Stimulated activated naive B cell treated with anti-CD40 and anti-IgM and Interleukin-4, amounts not matched to agents 10 μg/mL and 1 μg/mL and 100 μg/mL, for 72 hours (primary cell): ENCODE data around the gene TBXT.
A peak's percentile ranks its signal among the peaks of the same experiment; 100 is the strongest.
"Not testable (repeated sequence)": the region's sequence is repeated elsewhere in the genome, so short reads cannot be mapped to it uniquely, and the experiment has no call there.

Experiments
- ATAC-seq, 2 donors: fragments of 150-1000 bp; cut with Tn5 transposase; replicated peaks; 2 replicates each; pipeline ENCODE4 v1.10.0; 2021; ENCODE audit warnings: moderate library complexity in 1 of 2
- DNase-seq: peaks from one replicate; pipeline ENCODE4 v3.0.0; 2021
- H3K27ac Mint-ChIP-seq: one replicate; pipeline ENCODE4 v1.8.0; 2022; ENCODE audit warnings: mild to moderate bottlenecking, mixed read lengths
- H3K27me3 Mint-ChIP-seq, 2 donors: one replicate each; pipeline ENCODE4 v1.8.0; 2022; ENCODE audit warnings: mixed read lengths in 2 of 2
- H3K36me3 Mint-ChIP-seq, 2 donors: one replicate each; pipeline ENCODE4 v1.8.0; 2022; ENCODE audit warnings: mixed read lengths in 2 of 2, mild to moderate bottlenecking in 1 of 2
- H3K4me1 Mint-ChIP-seq, 2 donors: one replicate each; pipeline ENCODE4 v1.8.0; 2022; ENCODE audit warnings: mixed read lengths in 2 of 2, mild to moderate bottlenecking in 1 of 2
- H3K4me3 Mint-ChIP-seq, 2 donors: one replicate each; pipeline ENCODE4 v1.8.0; 2022; ENCODE audit warnings: mild to moderate bottlenecking in 2 of 2, mixed read lengths in 2 of 2, moderate library complexity in 1 of 2
- H3K9me3 Mint-ChIP-seq, 2 donors: one replicate each; pipeline ENCODE4 v1.8.0; 2022; ENCODE audit warnings: mixed read lengths in 2 of 2, mild to moderate bottlenecking in 1 of 2

Gene TBXT

GRCh38 chr6:166165558-166166313, 1.9 kb downstream of the TBXT start:
- H3K27me3 Mint-ChIP-seq: peaks cover 58 to 79% of the 10 kb centered on the region in 2 donors
- DNase-seq (no peak), ATAC-seq (no peak)
- no peak overlapping the region for H3K4me3 Mint-ChIP-seq
- H3K9me3 Mint-ChIP-seq: no peaks in the 10 kb centered on the region
- peaks cover 0 to 5% of the 10 kb centered on the region in 2 donors for H3K36me3 Mint-ChIP-seq
- peaks cover 34 to 68% of the 10 kb centered on the region in 2 donors for H3K4me1 Mint-ChIP-seq
- no peak overlapping the region for H3K27ac Mint-ChIP-seq

- DNase-seq (peak; percentile 79), ATAC-seq (peak; percentile 98)
- Mint-ChIP-seq H3K27me3 (peaks cover 46 to 74% of the 10 kb centered on the region in 2 donors), H3K9me3 (no peaks in the 10 kb centered on the region), H3K4me1 (peaks cover 26 to 67% of the 10 kb centered on the region in 2 donors), H3K27ac (no peak overlapping the region), H3K4me3 (no peak overlapping the region), H3K36me3 (no peaks in the 10 kb centered on the region)
These were observed 4.9 kb downstream of the TBXT start for GRCh38 chr6:166162599-166163342.

GRCh38 chr6:166157930-166158617, 9.6 kb downstream of the TBXT start:
- Mint-ChIP-seq H3K36me3 (no peaks in the 10 kb centered on the region), H3K4me1 (peaks cover 7 to 34% of the 10 kb centered on the region in 2 donors), H3K9me3 (no peaks in the 10 kb centered on the region), H3K4me3 (no peak overlapping the region), H3K27ac (no peak overlapping the region), H3K27me3 (peaks cover 41 to 46% of the 10 kb centered on the region in 2 donors)
- peak in 1 of 2 donors; percentile 45 for ATAC-seq
- no peak for DNase-seq

GRCh38 chr6:166156942-166157341, 10.7 kb downstream of the TBXT start:
- Mint-ChIP-seq H3K9me3 (no peaks in the 10 kb centered on the region), H3K4me3 (no peak overlapping the region), H3K27ac (no peak overlapping the region), H3K4me1 (peaks cover 0 to 22% of the 10 kb centered on the region in 2 donors), H3K36me3 (peaks cover 0 to under 1% of the 10 kb centered on the region in 2 donors), H3K27me3 (peaks cover 37 to 49% of the 10 kb centered on the region in 2 donors)
- DNase-seq (no peak), ATAC-seq (no peak)

- peaks cover 2 to 9% of the 10 kb centered on the region in 2 donors for H3K9me3 Mint-ChIP-seq
- H3K4me1 Mint-ChIP-seq: peaks cover 0 to 14% of the 10 kb centered on the region in 2 donors
- no peak for DNase-seq
- no peak overlapping the region for H3K4me3 Mint-ChIP-seq
- peaks cover 3 to 10% of the 10 kb centered on the region in 2 donors for H3K36me3 Mint-ChIP-seq
- H3K27ac Mint-ChIP-seq: no peak overlapping the region
- peaks cover 36 to 45% of the 10 kb centered on the region in 2 donors for H3K27me3 Mint-ChIP-seq
- ATAC-seq: no peak
These were observed 13.7 kb downstream of the TBXT start for GRCh38 chr6:166153966-166154365.

GRCh38 chr6:166152660-166153059, 15.0 kb downstream of the TBXT start:
- no peak overlapping the region for H3K27ac Mint-ChIP-seq
- peaks cover 40 to 47% of the 10 kb centered on the region in 2 donors for H3K27me3 Mint-ChIP-seq
- no peak for DNase-seq
- H3K4me1 Mint-ChIP-seq: peaks cover 0 to 3% of the 10 kb centered on the region in 2 donors
- no peak overlapping the region for H3K4me3 Mint-ChIP-seq
- peaks cover 2 to 9% of the 10 kb centered on the region in 2 donors for H3K9me3 Mint-ChIP-seq
- ATAC-seq: no peak
- H3K36me3 Mint-ChIP-seq: peaks cover 4 to 10% of the 10 kb centered on the region in 2 donors

GRCh38 chr6:166151798-166152197, 15.9 kb downstream of the TBXT start:
- ATAC-seq (no peak), DNase-seq (no peak)
- Mint-ChIP-seq H3K4me3 (no peak overlapping the region), H3K9me3 (peaks cover 3 to 9% of the 10 kb centered on the region in 2 donors), H3K36me3 (peaks cover 4 to 10% of the 10 kb centered on the region in 2 donors), H3K4me1 (no peaks in the 10 kb centered on the region), H3K27ac (no peak overlapping the region), H3K27me3 (peaks cover 38 to 48% of the 10 kb centered on the region in 2 donors)

- DNase-seq: no peak
- H3K36me3 Mint-ChIP-seq: peaks cover 3 to 4% of the 10 kb centered on the region in 2 donors
- H3K27me3 Mint-ChIP-seq: peaks cover 51 to 72% of the 10 kb centered on the region in 2 donors
- no peak for ATAC-seq
- H3K9me3 Mint-ChIP-seq: peaks cover 4 to 5% of the 10 kb centered on the region in 2 donors
- no peak overlapping the region for H3K4me3 Mint-ChIP-seq
- H3K4me1 Mint-ChIP-seq: no peaks in the 10 kb centered on the region
- H3K27ac Mint-ChIP-seq: no peak overlapping the region
These were observed 21.9 kb downstream of the TBXT start for GRCh38 chr6:166145751-166146150.

GRCh38 chr6:166143011-166143410, 24.6 kb downstream of the TBXT start:
- no peaks in the 10 kb centered on the region for H3K4me1 Mint-ChIP-seq
- H3K36me3 Mint-ChIP-seq: no peaks in the 10 kb centered on the region

GRCh38 chr6:166127624-166128472, 39.8 kb downstream of the TBXT start:
- H3K27me3 Mint-ChIP-seq: peaks cover 59 to 69% of the 10 kb centered on the region in 2 donors
- no peaks in the 10 kb centered on the region for H3K36me3 Mint-ChIP-seq
- DNase-seq (no peak), ATAC-seq (no peak)
- no peaks in the 10 kb centered on the region for H3K4me1 Mint-ChIP-seq
- H3K4me3 Mint-ChIP-seq: no peak overlapping the region
- H3K9me3 Mint-ChIP-seq: no peaks in the 10 kb centered on the region
- H3K27ac Mint-ChIP-seq: no peak overlapping the region

More at GRCh38 chr6:166143011-166143410, 24.6 kb downstream of the TBXT start:
- Mint-ChIP-seq H3K27me3 (peaks cover 41 to 61% of the 10 kb centered on the region in 2 donors), H3K4me3 (no peak overlapping the region), H3K9me3 (peaks cover 0 to 12% of the 10 kb centered on the region in 2 donors), H3K27ac (no peak overlapping the region)
- DNase-seq (no peak), ATAC-seq (no peak)

- H3K4me3 Mint-ChIP-seq, H3K9me3 Mint-ChIP-seq, H3K4me1 Mint-ChIP-seq, H3K27ac Mint-ChIP-seq, DNase-seq, ATAC-seq, H3K36me3 Mint-ChIP-seq: not testable (repeated sequence)
- peaks cover 40 to 59% of the 10 kb centered on the region in 2 donors for H3K27me3 Mint-ChIP-seq
These were observed 44.5 kb downstream of the TBXT start for GRCh38 chr6:166123115-166123514.

- peaks cover 28 to 46% of the 10 kb centered on the region in 2 donors for H3K27me3 Mint-ChIP-seq
- H3K36me3 Mint-ChIP-seq: no peaks in the 10 kb centered on the region
- no peak overlapping the region for H3K27ac Mint-ChIP-seq
- no peak overlapping the region for H3K4me3 Mint-ChIP-seq
- DNase-seq (no peak), ATAC-seq (no peak)
- H3K4me1 Mint-ChIP-seq: no peaks in the 10 kb centered on the region
- no peaks in the 10 kb centered on the region for H3K9me3 Mint-ChIP-seq
These were observed 45.9 kb downstream of the TBXT start for GRCh38 chr6:166121726-166122125.

- H3K4me3 Mint-ChIP-seq: no peak overlapping the region
- H3K9me3 Mint-ChIP-seq: peaks cover 0 to 4% of the 10 kb centered on the region in 2 donors
- no peaks in the 10 kb centered on the region for H3K4me1 Mint-ChIP-seq
- ATAC-seq (no peak), DNase-seq (no peak)
- no peak overlapping the region for H3K27ac Mint-ChIP-seq
- peaks cover 21 to 30% of the 10 kb centered on the region in 2 donors for H3K27me3 Mint-ChIP-seq
- H3K36me3 Mint-ChIP-seq: no peaks in the 10 kb centered on the region
These were observed 48.3 kb downstream of the TBXT start for GRCh38 chr6:166119116-166119911.
